Gastrocnemius medialis (tissue), 4 donors: Measurements from ENCODE around the gene COL4A1.

ENCODE experiments used
- POLR2A ChIP-seq, 2 donors: fragments of 450-650 bp; IDR thresholded peaks; one replicate each; pipeline ENCODE4 v1.6.1; 2017; ENCODE audit warnings: antibody characterized with exemption in 2 of 2, mild to moderate bottlenecking in 2 of 2, moderate library complexity in 2 of 2
- TF ChIP-seq, protein P1 (sequence below), 5 experiments: fragments of 450-650 bp in 3 of 5; fragments of 200-600 bp in 2 of 5; sonication (generic) in 2 of 5; IDR thresholded peaks in 4 of 5; conservative IDR thresholded peaks in 1 of 5; 1 replicate in 4 of 5; 2 replicates in 1 of 5; pipeline ENCODE4 v1.5.1; 2016 to 2019; ENCODE audit warnings: antibody characterized with exemption in 5 of 5, mild to moderate bottlenecking in 3 of 5, moderate library complexity in 3 of 5

DNA sequence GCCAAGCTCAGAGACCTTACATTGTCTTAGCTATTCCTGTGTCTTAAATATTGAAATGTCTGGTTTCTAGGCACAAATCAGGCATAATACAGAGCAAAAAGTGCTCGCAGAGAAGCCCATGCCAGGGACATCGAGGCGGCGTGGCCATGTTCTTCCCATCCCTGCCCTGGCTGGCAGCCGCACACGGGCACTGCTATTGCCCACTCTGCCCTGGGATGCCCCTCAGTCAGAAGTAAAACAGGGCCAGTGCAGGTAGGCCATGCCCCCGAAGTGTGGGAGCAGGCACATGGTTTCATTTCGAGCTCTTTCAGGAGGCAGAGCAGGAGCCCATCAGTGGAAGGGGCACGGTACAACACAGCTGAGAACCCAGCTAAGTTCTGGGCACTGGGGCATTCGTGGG lies 113.5 kb downstream of the COL4A1 start:
- TF ChIP-seq, protein P1, sequence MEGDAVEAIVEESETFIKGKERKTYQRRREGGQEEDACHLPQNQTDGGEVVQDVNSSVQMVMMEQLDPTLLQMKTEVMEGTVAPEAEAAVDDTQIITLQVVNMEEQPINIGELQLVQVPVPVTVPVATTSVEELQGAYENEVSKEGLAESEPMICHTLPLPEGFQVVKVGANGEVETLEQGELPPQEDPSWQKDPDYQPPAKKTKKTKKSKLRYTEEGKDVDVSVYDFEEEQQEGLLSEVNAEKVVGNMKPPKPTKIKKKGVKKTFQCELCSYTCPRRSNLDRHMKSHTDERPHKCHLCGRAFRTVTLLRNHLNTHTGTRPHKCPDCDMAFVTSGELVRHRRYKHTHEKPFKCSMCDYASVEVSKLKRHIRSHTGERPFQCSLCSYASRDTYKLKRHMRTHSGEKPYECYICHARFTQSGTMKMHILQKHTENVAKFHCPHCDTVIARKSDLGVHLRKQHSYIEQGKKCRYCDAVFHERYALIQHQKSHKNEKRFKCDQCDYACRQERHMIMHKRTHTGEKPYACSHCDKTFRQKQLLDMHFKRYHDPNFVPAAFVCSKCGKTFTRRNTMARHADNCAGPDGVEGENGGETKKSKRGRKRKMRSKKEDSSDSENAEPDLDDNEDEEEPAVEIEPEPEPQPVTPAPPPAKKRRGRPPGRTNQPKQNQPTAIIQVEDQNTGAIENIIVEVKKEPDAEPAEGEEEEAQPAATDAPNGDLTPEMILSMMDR (IDR thresholded peaks at IDR 0.05 in 4 of 5, conservative IDR thresholded peaks at IDR 0.05 in 1 of 5), result no peak
- TF ChIP-seq POLR2A (IDR thresholded peaks at IDR 0.05), result no peak
